HG02973 (cell line): ENCODE measurements around the gene PADI1.
"Not testable (repeated sequence)": the region's sequence is repeated elsewhere in the genome, so short reads cannot be mapped to it uniquely, and the experiment has no call there.

Experiments
- ATAC-seq: cut with Tn5 transposase; IDR thresholded peaks from one replicate; pipeline ENCODE4 v1.9.1; 2021; ENCODE audit warnings: moderate library complexity; ENCODE audit not compliant: unreplicated experiment

Gene PADI1

DNA sequence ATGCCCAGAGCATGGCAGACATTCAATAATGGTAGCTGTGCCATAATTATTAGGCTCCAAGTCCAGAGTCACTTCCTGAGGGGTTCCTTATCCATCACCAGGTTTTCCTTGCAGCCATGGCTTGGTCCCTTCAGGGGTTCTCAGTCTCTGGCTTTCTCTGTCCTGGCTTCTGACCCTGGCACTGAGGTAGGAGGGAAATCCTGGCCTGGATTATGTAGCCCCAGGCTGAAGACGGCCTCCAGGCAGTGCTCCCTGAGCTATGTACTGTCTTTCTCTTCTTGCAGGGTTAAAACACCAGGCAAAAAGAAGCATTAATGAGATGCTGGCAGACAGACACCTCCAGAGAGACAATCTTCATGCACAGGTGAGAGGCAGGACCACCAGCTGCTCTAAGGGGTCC, 34.5 kb downstream of the PADI1 start:
- ATAC-seq = no peak

DNA sequence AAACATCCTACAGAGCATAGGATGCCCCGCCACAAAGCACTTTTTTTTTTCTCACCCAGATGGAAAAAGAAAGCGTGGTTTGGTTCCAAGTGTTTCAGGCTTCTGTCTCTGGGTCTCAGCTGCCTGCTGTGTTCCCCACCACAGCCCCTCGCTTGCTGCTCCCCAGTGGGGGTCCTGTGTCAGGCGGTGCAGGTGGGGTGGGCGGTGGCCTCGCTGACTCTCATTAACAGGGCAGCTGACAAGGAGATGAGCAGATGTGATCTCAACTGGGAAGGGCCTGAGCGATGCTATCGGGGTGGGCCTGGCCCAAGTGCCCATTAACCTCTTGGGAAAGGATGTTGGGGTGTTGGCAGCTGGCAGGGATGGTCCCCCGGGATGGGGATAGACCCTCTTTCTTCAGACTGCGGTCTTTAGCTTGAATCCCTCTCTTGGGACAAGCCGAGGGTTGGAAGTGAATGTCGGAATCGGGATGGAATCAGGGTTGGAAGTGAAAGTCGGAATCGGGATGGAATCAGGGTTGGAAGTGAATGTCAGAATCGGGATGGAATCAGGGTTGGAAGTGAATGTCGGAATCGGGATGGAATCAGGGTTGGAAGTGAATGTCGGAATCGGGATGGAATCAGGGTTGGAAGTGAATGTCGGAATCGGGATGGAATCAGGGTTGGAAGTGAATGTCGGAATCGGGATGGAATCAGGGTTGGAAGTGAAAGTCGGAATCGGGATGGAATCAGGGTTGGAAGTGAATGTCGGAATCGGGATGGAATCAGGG, 36.3 kb downstream of the PADI1 start:
- not testable (repeated sequence) for ATAC-seq

- ATAC-seq = not testable (repeated sequence)
Measured at GRCh38 chr1:17241780-17242074, 36.8 kb downstream of the PADI1 start.

GRCh38 chr1:17243274-17243673, 38.3 kb downstream of the PADI1 start:
- ATAC-seq = no peak

DNA sequence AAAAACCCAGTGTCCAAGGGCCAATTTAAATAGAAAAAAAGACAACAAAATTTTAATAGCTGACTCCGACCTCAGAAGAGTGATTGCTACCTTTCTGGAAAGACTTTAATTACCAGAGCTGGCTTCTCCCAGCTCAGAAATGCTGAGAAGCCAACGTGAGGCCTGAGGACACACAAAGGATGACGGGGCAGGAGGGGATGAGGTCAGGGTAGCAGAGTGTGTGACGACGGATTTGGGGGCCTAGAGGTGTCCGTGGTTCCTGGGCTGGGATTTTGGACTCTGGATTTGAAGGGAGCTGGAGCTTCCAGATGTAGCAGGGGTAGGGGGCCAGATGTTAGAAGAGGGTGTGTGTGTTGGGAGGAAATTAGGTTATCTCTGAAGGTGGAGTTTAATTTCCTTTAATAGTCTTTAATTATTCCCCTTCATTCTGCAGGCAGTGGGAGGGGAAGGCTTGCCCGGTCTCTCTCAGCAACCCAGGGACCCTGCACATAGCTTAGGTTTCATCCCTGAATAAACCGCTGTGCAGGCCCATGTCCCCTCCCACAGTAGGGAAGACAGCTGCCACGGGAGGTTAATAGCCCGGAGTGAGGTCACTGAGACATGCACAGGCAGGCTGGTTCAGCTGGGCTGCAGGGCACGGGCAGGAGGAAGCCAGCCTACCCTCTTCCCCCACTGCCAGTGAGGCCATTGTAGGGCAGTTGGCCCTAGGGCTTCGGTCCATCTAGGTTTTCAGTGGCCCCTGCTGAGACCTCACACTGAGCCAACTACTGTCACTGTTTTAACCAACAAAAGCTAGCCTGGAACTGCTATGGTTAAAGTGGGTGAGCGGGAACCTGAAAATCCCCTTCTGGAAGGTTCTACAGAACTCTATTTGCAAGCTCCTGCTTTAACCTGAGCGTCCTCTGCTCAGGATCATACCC, 40.2 kb downstream of the PADI1 start:
- no peak for ATAC-seq

GRCh38 chr1:17245816-17246325, 40.9 kb downstream of the PADI1 start:
- no peak for ATAC-seq

DNA sequence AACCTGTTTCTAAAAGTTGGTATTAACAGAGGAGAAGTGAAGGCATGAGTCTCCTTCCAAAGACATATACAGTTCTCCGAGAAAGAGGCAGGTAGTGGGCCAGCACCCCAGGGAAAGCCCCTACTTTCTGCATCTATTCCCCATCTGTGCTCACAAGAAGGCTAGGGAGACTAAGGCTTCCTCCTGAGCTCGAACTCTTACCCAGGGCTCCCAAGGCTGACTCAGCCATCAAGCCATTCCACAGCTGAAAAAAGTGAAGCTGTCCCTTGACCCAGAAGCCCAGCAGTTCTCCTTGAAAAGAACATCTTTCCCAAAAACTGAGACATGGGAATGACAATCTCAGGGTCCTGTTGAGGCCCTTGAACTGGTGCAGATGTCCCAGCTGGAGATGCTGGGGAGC, 42.0 kb downstream of the PADI1 start:
- no peak for ATAC-seq

DNA sequence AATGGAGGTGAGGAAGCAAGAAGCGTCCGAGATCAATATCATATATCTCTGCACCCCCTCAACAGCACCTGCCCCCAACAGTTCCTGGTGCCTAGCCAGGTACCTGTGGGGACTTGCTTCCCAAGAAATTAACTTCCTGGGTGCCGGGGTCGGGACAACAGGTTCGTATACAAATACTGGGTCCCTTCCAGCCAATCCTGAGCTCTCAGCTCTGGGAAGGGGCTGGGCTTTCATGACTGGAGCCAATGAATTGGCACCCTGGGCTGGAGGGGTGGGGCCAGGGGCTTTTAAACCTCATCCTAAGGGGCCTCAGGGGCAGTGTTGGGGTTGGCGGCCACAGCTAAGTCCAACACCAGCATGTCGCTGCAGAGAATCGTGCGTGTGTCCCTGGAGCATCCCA, 43.9 kb downstream of the PADI1 start, which contains the start of gene PADI3:
PADI3 (plus strand) TSS at position 318 of the 400 bp plus-strand sequence; CDS start at position 358, 40 bp downstream.
- ATAC-seq = no peak

- no peak for ATAC-seq
Measured at GRCh38 chr1:17250601-17251000, 45.7 kb downstream of the PADI1 start.

DNA sequence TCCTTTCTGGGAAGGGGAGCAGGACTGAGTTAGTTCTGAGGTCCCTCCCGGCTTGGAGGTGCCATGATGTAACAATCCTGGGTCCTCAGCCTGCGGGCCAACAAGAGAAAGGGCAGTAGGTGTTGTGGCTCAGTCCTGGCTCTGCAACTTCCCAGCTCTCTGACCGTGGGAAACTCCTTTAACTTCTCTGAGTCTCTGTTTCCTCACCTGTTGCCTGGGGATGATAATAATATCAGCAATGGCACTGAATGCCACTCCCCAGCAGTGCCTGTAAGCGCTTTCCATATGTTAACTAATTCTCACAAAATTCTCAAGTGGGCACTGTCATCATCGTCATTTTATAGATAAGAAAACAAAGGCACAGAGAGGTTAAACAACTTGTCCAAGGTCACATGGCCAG, 46.3 kb downstream of the PADI1 start:
- no peak for ATAC-seq

GRCh38 chr1:17251701-17252376, 46.9 kb downstream of the PADI1 start:
- ATAC-seq = no peak

DNA sequence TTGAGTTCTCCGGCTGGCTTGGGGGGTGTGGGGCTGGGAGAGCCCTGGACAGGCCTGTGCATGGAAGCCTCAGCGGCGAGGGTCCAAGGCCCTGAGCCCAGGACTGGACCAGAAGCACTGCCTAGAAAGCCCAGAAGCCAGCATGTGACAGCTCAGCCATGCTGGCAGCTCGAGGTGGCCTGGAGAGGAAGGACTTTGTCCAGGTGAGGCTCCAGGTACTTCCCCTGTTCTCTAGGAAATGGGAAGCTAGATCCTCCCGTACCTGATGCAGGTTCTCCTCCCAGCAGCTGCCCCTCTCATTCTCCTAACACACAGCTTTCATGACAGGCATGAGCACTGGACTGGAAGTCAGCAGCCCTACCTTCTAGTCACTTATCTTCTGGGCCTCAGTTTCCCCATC, 50.4 kb downstream of the PADI1 start:
- ATAC-seq = no peak

GRCh38 chr1:17258116-17258757, 53.3 kb downstream of the PADI1 start:
- no peak for ATAC-seq

- no peak for ATAC-seq
Measured at GRCh38 chr1:17258758-17259130, 53.8 kb downstream of the PADI1 start.

DNA sequence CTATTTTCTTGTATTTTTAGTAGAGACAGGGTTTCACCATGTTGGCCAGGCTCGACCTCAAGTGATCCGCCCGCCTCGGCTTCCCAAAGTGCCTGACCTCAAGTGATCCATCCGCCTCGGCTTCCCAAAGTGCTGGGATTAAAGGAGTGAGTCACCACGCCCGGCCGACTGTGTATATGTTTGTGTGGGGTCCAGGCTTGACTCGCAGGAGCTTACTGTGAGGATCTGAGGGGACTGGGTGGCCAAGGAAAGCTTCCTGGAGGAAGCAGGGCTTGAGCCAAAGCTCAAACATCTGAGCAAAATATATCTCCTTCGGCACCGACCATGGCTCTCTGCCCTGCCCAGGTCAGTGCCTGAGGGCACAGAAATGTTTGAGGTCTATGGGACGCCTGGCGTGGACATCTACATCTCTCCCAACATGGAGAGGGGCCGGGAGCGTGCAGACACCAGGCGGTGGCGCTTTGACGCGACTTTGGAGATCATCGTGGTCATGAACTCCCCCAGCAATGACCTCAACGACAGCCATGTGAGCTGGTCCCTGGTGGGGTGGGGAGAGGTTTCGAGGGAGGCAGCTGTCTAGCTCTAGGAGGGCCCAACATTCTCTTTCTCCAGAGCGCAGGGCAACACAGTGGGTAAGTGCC, 54.4 kb downstream of the PADI1 start:
- ATAC-seq = no peak

DNA sequence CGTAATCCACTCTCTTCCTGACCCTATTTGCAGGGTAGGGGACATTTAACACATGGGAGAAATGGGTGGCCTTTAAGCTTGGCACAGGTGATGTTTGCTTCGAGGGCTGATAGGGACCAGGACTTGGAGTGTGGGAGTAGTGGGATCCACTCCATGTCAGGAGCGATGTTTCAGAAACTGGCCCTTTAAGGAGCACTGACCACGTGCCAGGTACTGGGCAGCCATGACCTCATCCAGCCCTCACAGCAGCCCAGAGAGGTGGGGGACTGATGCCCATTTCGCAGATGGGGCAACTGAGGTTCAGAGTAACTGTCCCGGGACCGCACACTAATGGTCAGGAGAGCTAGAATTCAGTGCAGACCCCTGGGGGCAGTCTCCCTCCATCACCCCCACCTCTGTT, 55.3 kb downstream of the PADI1 start:
- ATAC-seq = no peak

DNA sequence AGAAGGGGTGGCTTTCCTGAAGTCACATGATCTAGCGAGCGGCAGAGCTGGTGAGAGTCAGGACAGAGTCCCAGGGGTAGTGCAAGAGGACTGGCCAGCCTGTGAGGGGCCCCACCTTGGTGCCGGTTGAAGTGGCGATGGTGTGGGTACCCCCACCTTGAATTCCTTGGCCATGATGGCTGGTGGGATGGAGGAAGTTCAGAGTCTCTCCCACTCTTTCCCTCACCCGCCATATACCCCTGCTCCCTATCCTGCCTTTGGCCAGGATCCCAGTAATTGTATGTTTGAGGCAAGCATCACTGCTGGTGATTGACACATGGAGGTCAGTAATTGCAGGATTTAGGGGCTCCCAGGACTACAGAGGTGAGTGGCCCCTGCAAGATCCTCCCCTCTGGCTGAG, 55.8 kb downstream of the PADI1 start:
- no peak for ATAC-seq

DNA sequence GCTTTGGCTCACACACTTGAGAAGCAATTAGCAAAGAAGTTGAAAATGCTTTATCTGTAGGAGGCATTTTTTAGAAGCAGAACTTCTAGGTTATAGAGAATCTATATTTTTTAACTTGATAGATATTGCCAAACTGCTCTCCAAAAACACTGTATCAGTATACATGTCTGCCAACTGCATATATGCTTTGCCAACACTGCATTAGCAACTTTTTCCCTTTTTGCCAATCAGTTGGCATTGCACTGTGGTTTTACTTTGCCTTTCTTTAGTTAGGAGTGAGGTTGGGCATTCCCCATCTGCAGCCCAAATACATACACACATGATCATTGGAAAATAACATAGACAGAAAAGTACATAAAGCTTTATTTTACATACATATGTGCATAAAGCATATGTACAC, 59.0 kb downstream of the PADI1 start:
- no peak for ATAC-seq

DNA sequence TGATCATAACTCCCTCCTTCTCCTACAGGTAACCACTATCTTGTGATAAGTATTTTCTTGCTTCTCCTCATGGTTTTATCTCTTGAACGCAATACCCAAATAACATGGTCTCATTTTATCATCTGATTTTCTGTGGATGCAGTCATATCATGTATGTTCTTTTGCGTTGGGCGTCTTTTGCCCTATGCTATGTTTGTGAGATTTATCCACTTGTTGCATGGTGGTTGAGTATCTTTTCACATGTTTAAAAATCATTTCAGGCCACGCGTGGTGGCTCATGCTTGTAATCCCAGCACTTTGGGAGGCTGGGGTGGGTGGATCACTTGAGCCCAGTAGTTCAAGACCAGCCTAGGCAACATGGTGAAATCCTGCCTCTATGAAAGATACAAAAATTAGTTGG, 59.5 kb downstream of the PADI1 start:
- ATAC-seq = no peak

GRCh38 chr1:17265162-17265561, 60.2 kb downstream of the PADI1 start:
- no peak for ATAC-seq

GRCh38 chr1:17265950-17266349, 61.0 kb downstream of the PADI1 start:
- no peak for ATAC-seq
